Lower leg skin (tissue), 3 donors: Measurements from ENCODE around the gene ERFL.

ENCODE experiments used
- POLR2A ChIP-seq, 2 donors: fragments of 450-650 bp; IDR thresholded peaks; one replicate each; pipeline ENCODE4 v1.6.1; 2016 to 2017; ENCODE audit warnings: antibody characterized with exemption in 2 of 2, mild to moderate bottlenecking in 1 of 2, moderate library complexity in 1 of 2
- TF ChIP-seq, protein P1 (sequence below), 3 donors: fragments of 450-650 bp; IDR thresholded peaks; one replicate each; pipeline ENCODE4 v1.5.1; 2016; ENCODE audit warnings: antibody characterized with exemption in 3 of 3, mild to moderate bottlenecking in 3 of 3, moderate library complexity in 2 of 3

- TF ChIP-seq, protein P1, sequence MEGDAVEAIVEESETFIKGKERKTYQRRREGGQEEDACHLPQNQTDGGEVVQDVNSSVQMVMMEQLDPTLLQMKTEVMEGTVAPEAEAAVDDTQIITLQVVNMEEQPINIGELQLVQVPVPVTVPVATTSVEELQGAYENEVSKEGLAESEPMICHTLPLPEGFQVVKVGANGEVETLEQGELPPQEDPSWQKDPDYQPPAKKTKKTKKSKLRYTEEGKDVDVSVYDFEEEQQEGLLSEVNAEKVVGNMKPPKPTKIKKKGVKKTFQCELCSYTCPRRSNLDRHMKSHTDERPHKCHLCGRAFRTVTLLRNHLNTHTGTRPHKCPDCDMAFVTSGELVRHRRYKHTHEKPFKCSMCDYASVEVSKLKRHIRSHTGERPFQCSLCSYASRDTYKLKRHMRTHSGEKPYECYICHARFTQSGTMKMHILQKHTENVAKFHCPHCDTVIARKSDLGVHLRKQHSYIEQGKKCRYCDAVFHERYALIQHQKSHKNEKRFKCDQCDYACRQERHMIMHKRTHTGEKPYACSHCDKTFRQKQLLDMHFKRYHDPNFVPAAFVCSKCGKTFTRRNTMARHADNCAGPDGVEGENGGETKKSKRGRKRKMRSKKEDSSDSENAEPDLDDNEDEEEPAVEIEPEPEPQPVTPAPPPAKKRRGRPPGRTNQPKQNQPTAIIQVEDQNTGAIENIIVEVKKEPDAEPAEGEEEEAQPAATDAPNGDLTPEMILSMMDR (IDR thresholded peaks at IDR 0.05) = no peak
- TF ChIP-seq POLR2A (IDR thresholded peaks at IDR 0.05) = no peak
Observed at GRCh38 chr19:41967054-41967783, 39.0 kb upstream of the ERFL start.
